ENCODE results near the gene LYPLAL1. TPM values are rescaled to one million over a fixed set of nuclear protein-coding genes. Genes with fewer than 3 reads are reported as not detected.

The LYPLAL1 gene
- total RNA-seq, 2 donors from 2014 or later, result 27.6 to 35.7 TPM

GRCh38 chr1:219228058-219228419 is 54.4 kb downstream of the LYPLAL1 start:
- 94 to 97% methylated on average over 5 of the region's 5 CpGs for WGBS, 2 experiments (ENCODE audit: insufficient coverage in 1 of 2, insufficient read length in 1 of 2)
- no peaks in the 10 kb centered on the region for H3K4me1 Mint-ChIP-seq
- Histone ChIP-seq H3K27me3 (ENCODE audit: control insufficient read depth, insufficient read depth, low read length, poor library complexity, severe bottlenecking) (no peaks in the 10 kb centered on the region), H3K4me3 (ENCODE audit: low read length) (no peak overlapping the region), H3K9me3 (ENCODE audit: control insufficient read depth, low read length) (no peaks in the 10 kb centered on the region), H3K36me3 (ENCODE audit: control insufficient read depth, insufficient read depth, low read length) (no peaks in the 10 kb centered on the region), H3K9ac (ENCODE audit: extremely low read depth, low read length, poor library complexity, severe bottlenecking) (no peak overlapping the region), H3K4me1 (ENCODE audit: control insufficient read depth, insufficient read depth, low read length) (no peaks in the 10 kb centered on the region), H3K27ac (ENCODE audit: low read depth, low read length) (no peak overlapping the region)
- no peaks in the 10 kb centered on the region for H3K36me3 Mint-ChIP-seq (ENCODE audit: low read depth)
- no peak for TF ChIP-seq CTCF (conservative IDR thresholded peaks at IDR 0.05)
- no peaks in the 10 kb centered on the region for H3K27me3 Mint-ChIP-seq (ENCODE audit: insufficient read depth)
- H3K27ac Mint-ChIP-seq, result no peak overlapping the region
- no peak overlapping the region for H3K4me3 Mint-ChIP-seq
- no peak for DNase-seq
- H3K9me3 Mint-ChIP-seq, result no peaks in the 10 kb centered on the region

- H3K9ac ChIP-seq (ENCODE audit: extremely low read depth, low read length, poor library complexity, severe bottlenecking), result no peak overlapping the region
- no peak overlapping the region for H3K4me3 Mint-ChIP-seq
Observed at GRCh38 chr1:219232890-219233289, 59.2 kb downstream of the LYPLAL1 start.

GRCh38 chr1:219235903-219236481 is 62.3 kb downstream of the LYPLAL1 start:
- Mint-ChIP-seq H3K9me3 (no peaks in the 10 kb centered on the region), H3K36me3 (ENCODE audit: low read depth) (no peaks in the 10 kb centered on the region), H3K4me3 (no peak overlapping the region), H3K27me3 (ENCODE audit: insufficient read depth) (no peaks in the 10 kb centered on the region), H3K4me1 (no peaks in the 10 kb centered on the region), H3K27ac (no peak overlapping the region)
- Histone ChIP-seq H3K9ac (ENCODE audit: extremely low read depth, low read length, poor library complexity, severe bottlenecking) (no peak overlapping the region), H3K4me3 (ENCODE audit: low read length) (no peak overlapping the region), H3K27ac (ENCODE audit: low read depth, low read length) (no peak overlapping the region), H3K27me3 (ENCODE audit: control insufficient read depth, insufficient read depth, low read length, poor library complexity, severe bottlenecking) (no peaks in the 10 kb centered on the region), H3K9me3 (ENCODE audit: control insufficient read depth, low read length) (no peaks in the 10 kb centered on the region), H3K4me1 (ENCODE audit: control insufficient read depth, insufficient read depth, low read length) (no peaks in the 10 kb centered on the region), H3K36me3 (ENCODE audit: control insufficient read depth, insufficient read depth, low read length) (no peaks in the 10 kb centered on the region)
- no peak for TF ChIP-seq CTCF (conservative IDR thresholded peaks at IDR 0.05)
- 79 to 100% methylated on average over 1 to 2 of the region's 2 CpGs for WGBS, 2 experiments (ENCODE audit: insufficient coverage in 1 of 2, insufficient read length in 1 of 2)
- no peak for DNase-seq

More at GRCh38 chr1:219232890-219233289, 59.2 kb downstream of the LYPLAL1 start:
- no peak for DNase-seq
- Histone ChIP-seq H3K27ac (ENCODE audit: low read depth, low read length) (no peak overlapping the region), H3K4me3 (ENCODE audit: low read length) (no peak overlapping the region), H3K4me1 (ENCODE audit: control insufficient read depth, insufficient read depth, low read length) (no peaks in the 10 kb centered on the region), H3K36me3 (ENCODE audit: control insufficient read depth, insufficient read depth, low read length) (no peaks in the 10 kb centered on the region), H3K27me3 (ENCODE audit: control insufficient read depth, insufficient read depth, low read length, poor library complexity, severe bottlenecking) (no peaks in the 10 kb centered on the region), H3K9me3 (ENCODE audit: control insufficient read depth, low read length) (no peaks in the 10 kb centered on the region)
- no peak overlapping the region for H3K27ac Mint-ChIP-seq
- TF ChIP-seq CTCF (conservative IDR thresholded peaks at IDR 0.05), result no peak
- H3K4me1 Mint-ChIP-seq, result no peaks in the 10 kb centered on the region
- 80 to 85% methylated on average over 1 to 2 of the region's 2 CpGs for WGBS, 2 experiments (ENCODE audit: insufficient coverage in 1 of 2, insufficient read length in 1 of 2)
- no peaks in the 10 kb centered on the region for H3K36me3 Mint-ChIP-seq (ENCODE audit: low read depth)
- no peaks in the 10 kb centered on the region for H3K9me3 Mint-ChIP-seq
- no peaks in the 10 kb centered on the region for H3K27me3 Mint-ChIP-seq (ENCODE audit: insufficient read depth)
